ENCODE measurements around the gene UNC5C.

The UNC5C gene

GRCh38 chr4:95387719-95388118 lies 161.1 kb downstream of the UNC5C start:
- no peak for DNase-seq

DNA sequence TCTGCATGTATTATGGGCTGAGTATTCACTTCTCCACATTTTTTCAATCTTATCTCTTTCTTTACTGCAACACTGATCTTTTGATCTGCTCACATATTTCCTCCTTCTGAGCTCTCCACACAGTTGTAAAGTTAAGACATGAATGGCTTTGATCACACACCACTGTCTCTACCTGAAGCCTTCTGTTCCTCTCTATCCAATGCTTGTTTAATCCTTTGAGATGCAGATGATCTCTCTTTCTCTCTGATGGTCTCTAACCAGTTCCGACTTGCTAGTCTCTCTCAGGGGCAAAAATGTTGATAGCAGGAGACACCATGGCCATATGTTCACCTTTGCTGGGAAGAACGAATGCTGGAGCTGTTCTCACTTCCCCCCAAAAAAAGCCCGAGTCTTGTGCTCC lies 162.4 kb downstream of the UNC5C start:
- DNase-seq: no peak

DNA sequence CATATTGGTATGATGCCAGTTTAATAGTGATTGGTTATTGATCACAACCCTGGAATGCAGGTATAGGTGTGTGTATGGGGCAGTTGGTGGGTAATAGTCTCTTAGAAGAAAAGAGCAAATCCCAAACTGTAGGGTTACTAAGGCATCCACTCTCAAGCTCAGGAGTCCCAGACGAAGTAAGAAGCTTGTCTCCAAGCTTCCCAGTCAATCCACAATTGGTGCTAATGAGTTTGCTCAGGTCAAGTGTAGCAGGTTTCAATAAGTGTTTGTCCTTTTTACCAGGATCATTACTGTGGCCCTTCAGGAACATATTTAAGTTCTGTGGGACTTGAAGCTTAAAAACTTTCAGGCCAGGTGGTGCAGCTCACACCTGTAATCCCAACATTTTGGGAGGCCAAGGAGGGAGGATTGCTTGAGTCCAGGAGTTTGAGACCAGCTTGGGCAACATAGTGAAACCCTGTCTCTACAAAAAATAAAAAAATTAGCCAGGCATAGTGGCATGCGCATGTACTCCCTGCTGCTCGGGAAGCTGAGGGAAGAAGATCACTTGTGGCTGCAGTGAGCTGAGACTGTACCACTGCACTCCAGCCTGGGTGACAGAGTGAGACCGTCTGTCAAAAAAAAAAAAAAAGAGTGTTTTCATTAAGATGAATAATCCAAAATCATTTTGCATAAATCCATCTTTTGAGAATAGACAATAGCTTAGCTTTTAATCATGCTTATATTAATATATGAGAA lies 166.8 kb downstream of the UNC5C start:
- no peak for DNase-seq

DNA sequence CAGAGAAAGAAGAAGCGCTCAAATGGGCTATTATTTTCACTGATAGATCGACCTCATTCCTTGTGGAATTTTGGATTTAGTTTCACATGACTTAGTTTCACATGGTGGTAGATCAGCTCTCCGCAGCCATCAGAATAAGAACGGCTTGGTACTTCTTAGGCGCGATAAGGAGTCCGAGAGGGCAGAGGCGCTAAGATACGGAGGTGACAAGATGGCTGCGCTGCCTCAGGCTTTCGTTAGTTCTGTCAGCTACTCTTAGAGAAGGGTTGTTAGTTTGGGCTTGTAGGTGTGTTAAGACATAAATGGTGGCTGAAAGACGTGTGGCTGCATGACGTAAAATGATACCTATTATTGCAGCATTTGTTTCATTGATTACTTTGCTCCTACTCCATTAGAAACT lies 169.1 kb downstream of the UNC5C start:
- DNase-seq: no peak

GRCh38 chr4:95377366-95377900 lies 171.3 kb downstream of the UNC5C start:
- no peak for DNase-seq

GRCh38 chr4:95371476-95372224 lies 177.1 kb downstream of the UNC5C start:
- no peak for DNase-seq

DNA sequence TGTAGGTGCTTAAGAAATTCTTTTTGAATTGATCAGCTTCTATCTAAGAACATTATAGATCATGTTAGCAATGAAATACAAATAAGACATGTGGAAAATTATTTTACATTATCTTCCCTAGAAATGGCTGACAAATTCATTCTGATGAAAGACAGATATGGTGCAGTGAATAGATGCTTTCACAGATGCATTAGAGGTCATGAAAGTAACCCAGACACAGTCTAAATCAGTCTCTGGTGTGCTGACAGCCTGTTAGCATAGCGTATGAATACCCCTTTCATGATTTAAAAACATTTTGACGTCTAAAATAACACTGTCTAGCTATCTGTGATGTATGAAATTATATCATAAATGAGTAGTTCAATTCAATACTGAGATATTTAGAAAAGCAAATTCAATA lies 180.9 kb downstream of the UNC5C start:
- DNase-seq: no peak

- no peak for DNase-seq
Measured at GRCh38 chr4:95363966-95364365, 184.8 kb downstream of the UNC5C start.

GRCh38 chr4:95363559-95363925 lies 185.2 kb downstream of the UNC5C start:
- DNase-seq: no peak

GRCh38 chr4:95362906-95363558 lies 185.7 kb downstream of the UNC5C start:
- no peak for DNase-seq

DNA sequence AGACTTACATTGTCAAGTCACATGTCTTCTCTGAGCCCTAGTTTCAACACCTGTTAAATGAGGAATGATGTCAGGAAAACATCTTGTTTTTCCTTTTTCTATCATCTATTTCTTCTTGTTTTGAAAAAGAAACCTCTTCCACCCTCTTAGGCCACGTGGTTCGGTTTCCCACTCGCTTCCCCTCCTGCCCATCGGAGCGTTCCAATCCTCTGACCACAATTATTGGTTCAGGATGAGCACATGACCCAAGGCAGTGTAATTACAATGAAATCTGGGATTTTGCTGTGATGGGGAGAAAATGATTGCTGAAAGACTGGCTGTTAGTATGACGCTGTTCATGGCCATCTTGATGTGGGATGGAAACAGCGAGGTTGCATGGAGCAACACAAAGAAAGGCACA lies 186.7 kb downstream of the UNC5C start:
- no peak for DNase-seq

GRCh38 chr4:95361696-95361965 lies 187.1 kb downstream of the UNC5C start:
- DNase-seq: no peak

- DNase-seq: no peak
Measured at GRCh38 chr4:95360906-95361695, 187.7 kb downstream of the UNC5C start.

- DNase-seq: no peak
Measured at GRCh38 chr4:95360256-95360903, 188.4 kb downstream of the UNC5C start.

DNA sequence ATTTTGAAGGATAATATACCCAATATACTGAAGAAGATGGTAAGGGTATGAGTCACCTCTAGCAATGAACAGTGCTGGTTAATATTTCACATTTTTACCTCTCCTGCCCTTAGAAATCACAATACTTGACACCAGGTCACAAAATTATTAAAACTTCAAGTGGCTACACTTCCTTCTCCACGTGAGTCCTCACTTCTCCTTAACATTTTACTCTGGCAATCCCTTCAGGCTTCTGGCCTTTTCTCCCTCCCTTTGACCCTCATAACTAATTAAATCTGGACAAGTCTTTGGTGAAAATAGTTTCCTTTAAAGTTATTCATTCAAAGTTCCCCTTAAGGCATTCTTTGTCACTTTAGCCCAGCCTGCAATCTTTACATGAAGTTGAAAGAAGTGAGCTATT lies 190.4 kb downstream of the UNC5C start:
- no peak for DNase-seq

- no peak for DNase-seq
Measured at GRCh38 chr4:95355021-95355420, 193.8 kb downstream of the UNC5C start.

- no peak for DNase-seq
Measured at GRCh38 chr4:95348418-95348817, 200.4 kb downstream of the UNC5C start.

- no peak for DNase-seq
Measured at GRCh38 chr4:95343235-95343634, 205.5 kb downstream of the UNC5C start.

DNA sequence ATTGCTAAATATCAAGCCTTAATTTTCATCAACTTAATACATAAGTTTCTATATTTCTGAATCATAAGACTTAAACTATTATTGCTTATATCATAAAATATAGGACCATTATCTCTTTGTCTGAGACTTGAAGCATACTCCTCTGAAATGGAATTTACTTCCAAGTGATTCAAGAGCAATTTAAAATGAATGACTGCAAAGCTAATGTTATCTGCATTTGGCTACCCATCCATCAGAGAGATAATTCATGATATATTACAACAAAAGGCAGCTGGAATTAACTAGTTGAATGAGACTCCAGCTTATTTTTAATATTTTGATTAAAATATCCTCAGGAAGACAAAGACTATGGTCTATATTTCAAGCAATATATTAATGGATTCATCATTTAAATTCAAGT lies 208.6 kb downstream of the UNC5C start:
- DNase-seq: no peak

DNA sequence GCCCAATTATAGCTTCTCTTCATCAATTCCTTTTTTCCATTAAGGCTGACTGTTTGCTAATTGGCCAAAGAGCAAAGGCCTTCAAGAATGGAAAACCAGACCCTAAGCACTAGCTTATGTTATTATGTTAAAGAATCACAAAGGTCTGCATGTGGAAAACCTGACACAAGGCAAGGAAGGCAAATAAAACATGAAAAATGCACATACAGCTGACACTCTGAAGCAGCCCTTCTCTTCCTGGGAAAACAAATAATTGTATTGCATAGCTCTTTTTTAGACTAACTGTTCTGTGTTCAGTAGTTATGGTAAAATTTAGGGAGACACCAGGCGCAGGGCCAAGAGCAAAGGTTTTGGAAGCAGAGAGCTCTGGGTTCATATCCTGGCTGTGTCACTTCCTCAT lies 223.1 kb downstream of the UNC5C start:
- no peak for DNase-seq

- DNase-seq: no peak
Measured at GRCh38 chr4:95319169-95319568, 229.6 kb downstream of the UNC5C start.

GRCh38 chr4:95318483-95318882 lies 230.3 kb downstream of the UNC5C start:
- no peak for DNase-seq

- no peak for DNase-seq
Measured at GRCh38 chr4:95318044-95318443, 230.7 kb downstream of the UNC5C start.
